ENCODE results near the gene ARHGEF5. TPM values are rescaled to one million over a fixed set of nuclear protein-coding genes. Genes with fewer than 3 reads are reported as not detected.
"Not testable (repeated sequence)": the region's sequence is repeated elsewhere in the genome, so short reads cannot be mapped to it uniquely, and the experiment has no call there.

The ARHGEF5 gene
- total RNA-seq, 1 donor from 2014 or later, result 10.5 TPM

DNA sequence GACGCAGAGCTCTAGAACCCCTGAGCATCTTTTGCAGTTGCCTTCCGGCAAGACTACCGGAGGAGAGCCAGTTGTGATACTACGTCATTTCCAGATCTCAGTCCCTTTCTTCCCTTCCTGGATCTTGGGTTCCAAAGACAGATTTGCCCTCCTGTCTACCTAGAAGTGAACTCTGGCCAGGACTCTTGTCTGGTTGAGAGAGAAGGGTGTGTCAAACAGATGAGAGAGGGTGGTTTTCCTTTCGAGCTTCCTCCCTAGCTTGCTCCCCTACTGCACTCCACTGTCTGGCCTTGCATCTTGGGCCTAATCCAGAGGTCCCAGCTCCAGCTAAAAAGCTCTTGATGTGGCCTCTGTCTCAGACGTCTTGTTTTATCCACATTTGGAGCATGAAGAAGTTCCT lies 983 bp downstream of the ARHGEF5 start:
- not testable (repeated sequence) for H3K36me3 ChIP-seq (ENCODE audit: control insufficient read depth, insufficient read depth, low read length)

DNA sequence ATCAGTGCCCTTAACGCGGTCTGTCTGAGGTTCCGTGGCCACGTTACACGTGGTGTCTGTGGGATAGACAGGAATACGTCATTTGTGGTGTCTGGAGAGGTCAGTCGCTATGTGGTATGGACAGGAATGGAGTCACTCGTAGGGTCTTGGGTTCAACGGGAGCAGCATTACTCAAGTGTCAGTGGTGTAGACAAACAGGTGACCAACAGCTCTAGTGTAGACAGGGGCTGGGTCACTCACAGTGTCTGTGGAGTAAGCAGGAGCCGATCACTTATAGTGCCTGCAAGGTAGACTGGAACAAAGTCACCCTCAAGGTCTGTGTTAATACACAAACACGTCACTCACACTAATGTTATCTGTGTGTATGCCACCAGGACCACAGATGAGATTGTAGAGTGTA lies 1.7 kb downstream of the ARHGEF5 start:
- H3K27me3 ChIP-seq (ENCODE audit: control insufficient read depth, insufficient read depth, low read length); DNase-seq (ENCODE audit: low read depth); H3K4me3 ChIP-seq (ENCODE audit: low read depth, low read length); FAIRE-seq; H3K36me3 ChIP-seq (ENCODE audit: control insufficient read depth, insufficient read depth, low read length): not testable (repeated sequence)

More for the DNA sequence above, 983 bp downstream of the ARHGEF5 start:
- H3K4me3 ChIP-seq (ENCODE audit: low read depth, low read length); DNase-seq (ENCODE audit: low read depth); FAIRE-seq; H3K27me3 ChIP-seq (ENCODE audit: control insufficient read depth, insufficient read depth, low read length): not testable (repeated sequence)

DNA sequence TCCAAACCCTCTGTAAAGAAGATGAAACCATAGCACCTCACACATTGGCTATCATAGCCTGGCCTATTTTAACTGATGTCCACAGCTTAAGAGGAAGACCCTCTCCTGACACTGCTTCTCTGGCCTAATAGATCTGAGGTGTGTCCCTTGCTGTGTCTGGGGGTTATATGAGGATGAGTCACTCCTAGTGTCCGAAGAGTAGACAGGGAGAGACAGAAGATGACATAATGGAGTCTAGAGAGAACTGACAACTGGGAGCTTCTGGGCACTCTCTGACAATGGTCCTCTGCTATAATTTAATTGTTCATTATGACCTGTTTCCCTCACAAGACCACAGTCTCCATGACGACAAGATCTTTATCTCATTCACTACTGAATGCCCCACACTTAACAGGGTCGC lies 6.9 kb downstream of the ARHGEF5 start:
- H3K4me3 ChIP-seq (ENCODE audit: low read depth, low read length); DNase-seq (ENCODE audit: low read depth); FAIRE-seq; H3K36me3 ChIP-seq (ENCODE audit: control insufficient read depth, insufficient read depth, low read length); H3K27me3 ChIP-seq (ENCODE audit: control insufficient read depth, insufficient read depth, low read length): not testable (repeated sequence)

DNA sequence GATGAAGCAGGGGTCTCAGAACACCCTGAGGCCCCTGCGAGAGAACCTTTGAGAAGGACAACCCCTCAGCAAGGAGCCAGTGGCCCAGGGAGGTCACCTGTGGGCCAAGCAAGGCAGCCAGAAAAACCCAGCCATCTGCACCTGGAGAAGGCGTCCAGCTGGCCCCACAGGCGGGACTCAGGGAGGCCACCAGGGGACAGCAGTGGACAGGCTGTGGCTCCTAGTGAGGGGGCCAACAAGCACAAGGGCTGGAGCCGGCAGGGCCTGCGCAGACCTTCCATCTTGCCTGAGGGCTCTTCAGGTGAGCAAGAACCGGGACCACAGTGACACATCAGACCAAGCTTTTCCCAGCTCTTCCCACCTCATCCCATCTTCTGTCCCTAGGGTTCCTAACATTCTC lies 10.3 kb downstream of the ARHGEF5 start:
- DNase-seq (ENCODE audit: low read depth); H3K36me3 ChIP-seq (ENCODE audit: control insufficient read depth, insufficient read depth, low read length); H3K27me3 ChIP-seq (ENCODE audit: control insufficient read depth, insufficient read depth, low read length); FAIRE-seq; H3K4me3 ChIP-seq (ENCODE audit: low read depth, low read length): not testable (repeated sequence)

DNA sequence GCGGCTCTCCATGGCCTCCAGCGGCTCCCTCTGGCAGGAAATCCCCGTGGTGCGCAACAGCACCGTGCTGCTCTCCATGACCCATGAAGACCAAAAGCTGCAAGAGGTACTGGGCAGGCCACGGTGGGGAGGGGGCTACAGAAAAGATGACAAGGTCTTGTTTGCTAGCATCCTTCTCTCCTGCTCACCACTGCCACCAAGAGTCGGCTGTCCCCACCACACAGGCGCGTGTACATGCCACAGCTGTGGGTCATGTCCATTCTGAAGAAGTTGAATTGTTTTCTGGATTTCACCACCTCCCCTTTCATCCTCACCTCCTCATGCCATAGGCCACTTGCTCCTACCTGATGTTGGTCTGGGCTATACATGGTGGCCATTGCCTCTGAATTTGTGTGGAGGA lies 12.0 kb downstream of the ARHGEF5 start:
- H3K36me3 ChIP-seq (ENCODE audit: control insufficient read depth, insufficient read depth, low read length); FAIRE-seq; H3K4me3 ChIP-seq (ENCODE audit: low read depth, low read length); DNase-seq (ENCODE audit: low read depth); H3K27me3 ChIP-seq (ENCODE audit: control insufficient read depth, insufficient read depth, low read length): not testable (repeated sequence)

DNA sequence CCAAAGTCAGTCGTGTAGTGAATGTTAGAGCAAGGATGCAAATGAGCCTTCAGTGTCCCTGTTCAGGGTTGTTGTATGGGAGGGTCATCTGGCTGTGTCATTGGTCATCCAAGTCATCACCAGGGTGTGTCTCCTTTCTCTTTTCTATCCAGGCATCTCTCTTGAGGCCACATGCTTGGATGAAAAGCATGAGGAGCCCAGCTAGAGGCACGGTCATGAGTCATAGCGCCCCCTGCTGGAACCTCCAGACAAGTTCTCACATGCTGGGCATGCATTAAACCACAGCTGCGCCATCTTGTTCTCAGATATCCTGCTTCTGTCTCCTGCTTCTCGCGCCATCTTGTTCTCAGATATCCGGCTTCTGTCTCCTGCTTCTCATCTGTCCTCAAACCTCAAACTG lies 14.0 kb downstream of the ARHGEF5 start:
- DNase-seq (ENCODE audit: low read depth); H3K4me3 ChIP-seq (ENCODE audit: low read depth, low read length); H3K27me3 ChIP-seq (ENCODE audit: control insufficient read depth, insufficient read depth, low read length); FAIRE-seq; H3K36me3 ChIP-seq (ENCODE audit: control insufficient read depth, insufficient read depth, low read length): not testable (repeated sequence)

DNA sequence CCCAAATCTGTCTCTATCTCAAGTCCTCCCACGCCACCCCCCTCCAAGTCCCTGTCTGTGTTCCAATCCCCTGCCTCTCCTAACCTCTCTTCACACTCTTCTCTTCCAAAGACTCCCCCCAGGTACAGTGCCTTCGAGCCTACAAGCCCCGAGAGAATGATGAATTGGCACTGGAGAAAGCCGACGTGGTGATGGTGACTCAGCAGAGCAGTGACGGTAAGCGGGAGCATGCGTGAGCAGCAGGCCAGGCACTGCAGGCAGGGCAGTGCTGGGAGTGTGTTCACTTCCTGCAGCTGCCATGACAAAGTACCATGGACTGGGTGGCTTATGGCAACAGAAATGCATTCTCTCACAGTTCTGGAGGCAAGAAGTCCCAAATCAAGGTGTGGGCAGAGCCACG lies 23.4 kb downstream of the ARHGEF5 start:
- Histone ChIP-seq H3K36me3 (ENCODE audit: control insufficient read depth, insufficient read depth, low read length) (peaks cover 15% of the 10 kb centered on the region), H3K27me3 (ENCODE audit: control insufficient read depth, insufficient read depth, low read length) (no peaks in the 10 kb centered on the region), H3K4me3 (ENCODE audit: low read depth, low read length) (no peak overlapping the region)
- TF ChIP-seq, protein P1, sequence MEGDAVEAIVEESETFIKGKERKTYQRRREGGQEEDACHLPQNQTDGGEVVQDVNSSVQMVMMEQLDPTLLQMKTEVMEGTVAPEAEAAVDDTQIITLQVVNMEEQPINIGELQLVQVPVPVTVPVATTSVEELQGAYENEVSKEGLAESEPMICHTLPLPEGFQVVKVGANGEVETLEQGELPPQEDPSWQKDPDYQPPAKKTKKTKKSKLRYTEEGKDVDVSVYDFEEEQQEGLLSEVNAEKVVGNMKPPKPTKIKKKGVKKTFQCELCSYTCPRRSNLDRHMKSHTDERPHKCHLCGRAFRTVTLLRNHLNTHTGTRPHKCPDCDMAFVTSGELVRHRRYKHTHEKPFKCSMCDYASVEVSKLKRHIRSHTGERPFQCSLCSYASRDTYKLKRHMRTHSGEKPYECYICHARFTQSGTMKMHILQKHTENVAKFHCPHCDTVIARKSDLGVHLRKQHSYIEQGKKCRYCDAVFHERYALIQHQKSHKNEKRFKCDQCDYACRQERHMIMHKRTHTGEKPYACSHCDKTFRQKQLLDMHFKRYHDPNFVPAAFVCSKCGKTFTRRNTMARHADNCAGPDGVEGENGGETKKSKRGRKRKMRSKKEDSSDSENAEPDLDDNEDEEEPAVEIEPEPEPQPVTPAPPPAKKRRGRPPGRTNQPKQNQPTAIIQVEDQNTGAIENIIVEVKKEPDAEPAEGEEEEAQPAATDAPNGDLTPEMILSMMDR (IDR thresholded peaks at IDR 0.05; ENCODE audit: insufficient read depth, low read length, severe bottlenecking), result no peak
- DNase-seq (ENCODE audit: low read depth) (no peak), FAIRE-seq (no peak)

DNA sequence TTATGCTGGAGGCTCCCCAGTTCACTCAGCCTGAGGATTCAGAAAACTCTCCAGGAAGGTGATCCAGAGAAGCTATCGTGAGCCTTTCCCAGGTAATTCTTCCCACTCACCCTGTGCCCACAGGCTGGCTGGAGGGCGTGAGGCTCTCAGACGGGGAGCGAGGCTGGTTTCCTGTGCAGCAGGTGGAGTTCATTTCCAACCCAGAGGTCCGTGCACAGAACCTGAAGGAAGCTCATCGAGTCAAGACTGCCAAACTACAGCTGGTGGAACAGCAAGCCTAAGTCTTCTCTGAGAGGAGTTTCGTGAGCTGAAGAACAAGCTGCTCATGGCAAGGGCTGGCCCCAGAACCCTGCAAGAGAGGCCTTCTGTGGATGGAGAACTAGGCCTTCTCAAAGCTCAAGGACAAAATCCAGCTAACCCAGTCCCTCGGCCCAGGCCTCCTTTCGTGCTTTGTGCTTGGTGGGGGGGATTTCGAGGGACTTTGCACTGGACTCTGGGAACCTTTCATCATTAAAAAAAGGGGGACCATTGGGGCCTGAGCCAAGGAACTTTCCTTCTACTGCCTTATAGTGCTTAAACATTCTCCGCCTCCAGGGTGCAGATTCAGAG lies 24.7 kb downstream of the ARHGEF5 start:
- TF ChIP-seq, protein P1 (IDR thresholded peaks at IDR 0.05; ENCODE audit: insufficient read depth, low read length, severe bottlenecking), result no peak
- Histone ChIP-seq H3K36me3 (ENCODE audit: control insufficient read depth, insufficient read depth, low read length) (peaks cover 15% of the 10 kb centered on the region), H3K4me3 (ENCODE audit: low read depth, low read length) (no peak overlapping the region), H3K27me3 (ENCODE audit: control insufficient read depth, insufficient read depth, low read length) (no peaks in the 10 kb centered on the region)
- FAIRE-seq, result no peak
- no peak for DNase-seq (ENCODE audit: low read depth)

DNA sequence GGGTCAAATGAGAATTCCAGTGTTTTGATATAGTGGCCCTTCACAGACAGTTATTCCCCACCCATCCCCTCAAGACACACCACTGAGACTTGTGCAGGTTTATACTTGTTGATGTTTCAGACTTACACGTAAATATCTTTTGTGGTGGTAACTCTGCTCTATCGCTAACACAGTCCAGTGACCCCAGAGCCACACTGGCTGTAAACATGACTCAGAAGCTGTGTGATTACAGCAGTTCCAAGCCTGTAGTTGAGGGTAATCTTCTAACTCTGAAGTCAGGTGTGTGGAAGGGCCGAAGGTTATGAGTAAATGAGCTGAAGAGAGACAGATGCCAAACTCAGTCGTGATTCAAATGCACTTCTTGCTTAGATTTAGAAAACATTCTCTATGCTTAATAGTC lies 28.9 kb downstream of the ARHGEF5 start:
- FAIRE-seq (no peak), DNase-seq (ENCODE audit: low read depth) (peak; percentile 90)
- H3K36me3 ChIP-seq (ENCODE audit: control insufficient read depth, insufficient read depth, low read length), result peaks cover 3% of the 10 kb centered on the region
- H3K4me3 ChIP-seq (ENCODE audit: low read depth, low read length), result no peak overlapping the region
- no peaks in the 10 kb centered on the region for H3K27me3 ChIP-seq (ENCODE audit: control insufficient read depth, insufficient read depth, low read length)
- TF ChIP-seq, protein P1 (IDR thresholded peaks at IDR 0.05; ENCODE audit: insufficient read depth, low read length, severe bottlenecking), result no peak
